Keratinocyte (primary cell): ENCODE results near the gene PRRT2. TPM values are rescaled to one million over a fixed set of nuclear protein-coding genes. Genes with fewer than 3 reads are reported as not detected.

Source experiments
- DNase-seq: peaks from one replicate; pipeline ENCODE4 v3.0.0-alpha.2; 2011; ENCODE audit warnings: low read depth, missing footprints, low spot score
- FAIRE-seq: peaks from 2 replicates; lab custom pipeline; 2011; peaks lifted over from hg19 to GRCh38; lab: Jason Lieb, UNC
- H2AFZ ChIP-seq: 2 replicates; pipeline ENCODE4 v1.6.0; 2012; ENCODE audit warnings: low read length, control low read depth, inconsistent platforms; ENCODE audit not compliant: control insufficient read depth
- H3K27ac ChIP-seq: 2 replicates; pipeline ENCODE4 v1.5.1; 2011; ENCODE audit warnings: low read length; ENCODE audit not compliant: control insufficient read depth, insufficient read depth
- H3K27me3 ChIP-seq: 3 replicates; pipeline ENCODE4 v1.6.0; 2011; ENCODE audit warnings: low read length; ENCODE audit not compliant: control insufficient read depth, insufficient read depth; ENCODE audit errors: extremely low read depth
- H3K36me3 ChIP-seq, 2 experiments: 2 replicates in 1 of 2; 3 replicates in 1 of 2; pipeline ENCODE4 v1.5.1; 2011; ENCODE audit warnings: low read length in 2 of 2, mild to moderate bottlenecking in 1 of 2; ENCODE audit not compliant: control insufficient read depth in 2 of 2, insufficient read depth in 2 of 2; ENCODE audit errors: extremely low read depth in 1 of 2
- H3K4me1 ChIP-seq: 3 replicates; pipeline ENCODE4 v1.5.1; 2011; ENCODE audit warnings: low read length; ENCODE audit not compliant: control insufficient read depth, insufficient read depth; ENCODE audit errors: extremely low read depth
- H3K4me2 ChIP-seq: 3 replicates; pipeline ENCODE4 v1.6.0; 2011; ENCODE audit warnings: low read depth, low read length; ENCODE audit not compliant: control insufficient read depth, insufficient read depth; ENCODE audit errors: extremely low read depth
- H3K4me3 ChIP-seq, 3 experiments: fragments of 200-600 bp in 1 of 3; sonication (generic) in 1 of 3; 2 replicates in 2 of 3; 3 replicates in 1 of 3; pipeline ENCODE4 v1.5.1; 2011 to 2016; ENCODE audit warnings: low read length in 3 of 3, mild to moderate bottlenecking in 3 of 3, control low read depth in 2 of 3, inconsistent platforms in 1 of 3, low read depth in 1 of 3, mixed read lengths in 1 of 3, mixed run types in 1 of 3, moderate library complexity in 1 of 3; ENCODE audit not compliant: control insufficient read depth in 2 of 3, insufficient read depth in 2 of 3; ENCODE audit errors: extremely low read depth in 1 of 3
- H3K79me2 ChIP-seq: 2 replicates; pipeline ENCODE4 v1.6.0; 2012; ENCODE audit warnings: low read length; ENCODE audit not compliant: control insufficient read depth, insufficient read depth
- H3K9ac ChIP-seq: 3 replicates; pipeline ENCODE4 v1.6.0; 2011; ENCODE audit warnings: low read length; ENCODE audit not compliant: control insufficient read depth, insufficient read depth; ENCODE audit errors: extremely low read depth
- H3K9me1 ChIP-seq: 3 replicates; pipeline ENCODE4 v1.6.0; 2011; ENCODE audit warnings: low read length; ENCODE audit not compliant: control insufficient read depth, insufficient read depth; ENCODE audit errors: extremely low read depth
- H3K9me3 ChIP-seq: 2 replicates; pipeline ENCODE4 v1.5.1; 2012; ENCODE audit warnings: low read depth, low read length; ENCODE audit not compliant: control insufficient read depth
- H4K20me1 ChIP-seq: 3 replicates; pipeline ENCODE4 v1.6.0; 2011; ENCODE audit warnings: low read length; ENCODE audit not compliant: control insufficient read depth, insufficient read depth; ENCODE audit errors: extremely low read depth
- CTCF ChIP-seq, 3 experiments: IDR thresholded peaks in 1 of 3; conservative IDR thresholded peaks in 1 of 3; optimal IDR thresholded peaks in 1 of 3; 2 replicates in 2 of 3; 3 replicates in 1 of 3; pipeline versions ENCODE3 to v1.5.1; 2011; ENCODE audit warnings: low read length in 3 of 3, mild to moderate bottlenecking in 3 of 3, moderate library complexity in 2 of 3, control low read depth in 1 of 3, inconsistent platforms in 1 of 3; ENCODE audit not compliant: insufficient read depth in 2 of 3; ENCODE audit errors: extremely low read depth in 1 of 3
- EZH2 ChIP-seq: IDR thresholded peaks from one replicate; pipeline ENCODE4 v1.6.1; 2012; ENCODE audit warnings: inconsistent platforms, mild to moderate bottlenecking, low read length, moderate library complexity
- dilution Hi-C: fragments of 300-500 bp; cut with MboI; formaldehyde crosslinking; loops from one replicate; pipeline ENCODE4 v1.7.0; 2020; ENCODE audit warnings: low sequenced_read_pairs; ENCODE audit not compliant: extremely low pct_ligation_motif_present
- polyA plus RNA-seq, 5 experiments: library from polyadenylated mRNA; depleted of rRNA in 3 of 5; stranded (reverse) in 3 of 5; stranded (forward) in 1 of 5; unstranded in 1 of 5; fragments of >200 nt; gene quantifications; 1 replicate in 1 of 5; 2 replicates in 3 of 5; 3 replicates in 1 of 5; pipeline versions ENCODE4 v1.2.1 to v1.2.3, GENCODE V29; 2011 to 2012; ENCODE audit warnings: missing spikeins in 2 of 5, low read depth in 1 of 5, low replicate concordance in 1 of 5

Gene PRRT2
- polyA plus RNA-seq, 1 donor (not counting 4 experiments of a cell fraction or from before 2014, with no cell fraction given), result not detected

- Histone ChIP-seq H3K9me3 (no peaks in the 10 kb centered on the region), H3K4me2 (peak overlapping the region; percentile 92), H3K9ac (peak overlapping the region; percentile 93), H2AFZ (peak overlapping the region; percentile 81), H4K20me1 (no peaks in the 10 kb centered on the region), H3K9me1 (no peaks in the 10 kb centered on the region), H3K4me1 (peaks cover 24% of the 10 kb centered on the region), H3K79me2 (peaks cover 22% of the 10 kb centered on the region), H3K27me3 (no peaks in the 10 kb centered on the region), H3K4me3 (peak overlapping the region; percentile 56 to 81 (median 72)), H3K27ac (peak overlapping the region; percentile 85), H3K36me3 (peaks cover 12 to 19% of the 10 kb centered on the region in 2 experiments)
- TF ChIP-seq CTCF (optimal IDR thresholded peaks at IDR 0.05 in 1 of 3, IDR thresholded peaks at IDR 0.05 in 1 of 3, conservative IDR thresholded peaks at IDR 0.05 in 1 of 3; ENCODE audit: extremely low read depth in 1 of 3, insufficient read depth in 2 of 3, low read length in 3 of 3) (peak in 1 of 3 experiments; percentile 0), EZH2 (no peak)
- DNase-seq (no peak), FAIRE-seq (no peak)
- dilution Hi-C loops, result no loop called here
These were observed 6.5 kb upstream of the PRRT2 start for GRCh38 chr16:29805232-29806098.

- Histone ChIP-seq H3K79me2 (peaks cover 22% of the 10 kb centered on the region), H3K9me3 (no peaks in the 10 kb centered on the region), H4K20me1 (no peaks in the 10 kb centered on the region), H3K27me3 (no peaks in the 10 kb centered on the region), H3K36me3 (peaks cover 9 to 13% of the 10 kb centered on the region in 2 experiments), H3K4me2 (peak within 1 kb of the TSS; percentile 94), H3K9ac (peak within 1 kb of the TSS; percentile 78), H3K9me1 (peaks cover 2% of the 10 kb centered on the region), H3K4me3 (peak within 1 kb of the TSS; percentile 56 to 83 (median 77)), H3K4me1 (peaks cover 31% of the 10 kb centered on the region), H2AFZ (peak within 1 kb of the TSS; percentile 63), H3K27ac (peak within 1 kb of the TSS; percentile 85)
- TF ChIP-seq CTCF (optimal IDR thresholded peaks at IDR 0.05 in 1 of 3, IDR thresholded peaks at IDR 0.05 in 1 of 3, conservative IDR thresholded peaks at IDR 0.05 in 1 of 3; ENCODE audit: extremely low read depth in 1 of 3, insufficient read depth in 2 of 3, low read length in 3 of 3), result no peak
- TF ChIP-seq EZH2, result no peak
- FAIRE-seq (no peak), DNase-seq (no peak)
- dilution Hi-C loops, result no loop called here
These were observed 5.9 kb upstream of the PRRT2 start, which contains the start of gene MAZ for GRCh38 chr16:29806099-29806579. Gene MAZ (plus strand): TSS chr16:29806529. CDS start chr16:29806702, 173 bp downstream.
